Measurements from ENCODE around the gene MRGPRG. TPM values are rescaled to one million over a fixed set of nuclear protein-coding genes. Genes with fewer than 3 reads are reported as not detected.

Gene MRGPRG
- total RNA-seq, 1 experiment from 2014 or later: not detected

- Histone ChIP-seq H3K79me2 (ENCODE audit: low read length) (no peaks in the 10 kb centered on the region), H3K27me3 (ENCODE audit: low read length) (no peaks in the 10 kb centered on the region), H3F3A (ENCODE audit: low read length, unreplicated experiment) (no peaks in the 10 kb centered on the region), H3K4me2 (ENCODE audit: low read length) (no peak overlapping the region), H3K36me3 (ENCODE audit: low read depth, low read length) (no peaks in the 10 kb centered on the region), H4K20me1 (ENCODE audit: low read length) (no peaks in the 10 kb centered on the region), H3K9me3 (ENCODE audit: low read length) (no peaks in the 10 kb centered on the region), H3K27ac (ENCODE audit: low read length) (no peak overlapping the region), H3K4me3 (ENCODE audit: low read length) (no peak overlapping the region), H3K9ac (ENCODE audit: low read length) (no peak overlapping the region), H3K4me1 (ENCODE audit: insufficient read depth, low read length) (no peaks in the 10 kb centered on the region), H3K9me2 (replicated peaks; ENCODE audit: low read length) (no peaks in the 10 kb centered on the region), H2AFZ (ENCODE audit: low read length) (no peak overlapping the region)
- no peak for ATAC-seq
- peak; percentile 59 for DNase-seq
- BruUV-seq (replicated peaks): no TSS peak
- intact Hi-C loops (cut with micrococcal nuclease): no loop called here
- TF ChIP-seq, protein P1, sequence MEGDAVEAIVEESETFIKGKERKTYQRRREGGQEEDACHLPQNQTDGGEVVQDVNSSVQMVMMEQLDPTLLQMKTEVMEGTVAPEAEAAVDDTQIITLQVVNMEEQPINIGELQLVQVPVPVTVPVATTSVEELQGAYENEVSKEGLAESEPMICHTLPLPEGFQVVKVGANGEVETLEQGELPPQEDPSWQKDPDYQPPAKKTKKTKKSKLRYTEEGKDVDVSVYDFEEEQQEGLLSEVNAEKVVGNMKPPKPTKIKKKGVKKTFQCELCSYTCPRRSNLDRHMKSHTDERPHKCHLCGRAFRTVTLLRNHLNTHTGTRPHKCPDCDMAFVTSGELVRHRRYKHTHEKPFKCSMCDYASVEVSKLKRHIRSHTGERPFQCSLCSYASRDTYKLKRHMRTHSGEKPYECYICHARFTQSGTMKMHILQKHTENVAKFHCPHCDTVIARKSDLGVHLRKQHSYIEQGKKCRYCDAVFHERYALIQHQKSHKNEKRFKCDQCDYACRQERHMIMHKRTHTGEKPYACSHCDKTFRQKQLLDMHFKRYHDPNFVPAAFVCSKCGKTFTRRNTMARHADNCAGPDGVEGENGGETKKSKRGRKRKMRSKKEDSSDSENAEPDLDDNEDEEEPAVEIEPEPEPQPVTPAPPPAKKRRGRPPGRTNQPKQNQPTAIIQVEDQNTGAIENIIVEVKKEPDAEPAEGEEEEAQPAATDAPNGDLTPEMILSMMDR (conservative IDR thresholded peaks at IDR 0.05; ENCODE audit: low read depth, low read length): no peak
- TF ChIP-seq EZH2 (IDR thresholded peaks at IDR 0.05; ENCODE audit: low read length, unreplicated experiment) (no peak), EZH2phosphoT487 (IDR thresholded peaks at IDR 0.05; ENCODE audit: borderline replicate concordance, low read length) (no peak)
- POLR2A ChIA-PET (ENCODE audit: unreplicated experiment): no interaction called here
- CTCF ChIA-PET: no interaction called here
Measured at GRCh38 chr11:3177931-3178330, 40.7 kb downstream of the MRGPRG start.

DNA sequence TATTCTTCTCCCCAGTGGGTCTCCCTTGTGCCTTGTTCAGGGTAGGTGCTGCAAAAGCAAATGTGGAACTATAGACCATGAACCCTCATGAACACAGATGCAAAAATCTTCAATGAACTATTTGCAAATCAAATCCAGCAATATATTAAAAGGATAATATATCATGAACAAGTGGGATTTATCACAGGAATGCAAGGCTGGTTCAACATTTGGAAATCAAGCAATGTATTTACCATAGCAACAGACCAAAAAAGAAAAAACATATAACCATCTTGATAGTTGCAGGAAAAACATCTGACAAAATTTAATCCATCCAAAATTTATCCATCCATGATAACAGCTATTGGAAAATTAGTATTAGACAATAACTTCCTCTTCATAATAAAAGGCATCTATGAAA lies 42.1 kb downstream of the MRGPRG start:
- ChIA-PET POLR2A (ENCODE audit: unreplicated experiment) (no interaction called here), CTCF (no interaction called here)
- Histone ChIP-seq H3K36me3 (ENCODE audit: low read depth, low read length) (no peaks in the 10 kb centered on the region), H3K79me2 (ENCODE audit: low read length) (no peaks in the 10 kb centered on the region), H3K4me3 (ENCODE audit: low read length) (no peak overlapping the region), H3K27me3 (ENCODE audit: low read length) (no peaks in the 10 kb centered on the region), H3K9me2 (replicated peaks; ENCODE audit: low read length) (no peaks in the 10 kb centered on the region), H3F3A (ENCODE audit: low read length, unreplicated experiment) (no peaks in the 10 kb centered on the region), H3K27ac (ENCODE audit: low read length) (no peak overlapping the region), H3K4me1 (ENCODE audit: insufficient read depth, low read length) (no peaks in the 10 kb centered on the region), H3K9me3 (ENCODE audit: low read length) (no peaks in the 10 kb centered on the region), H4K20me1 (ENCODE audit: low read length) (no peaks in the 10 kb centered on the region), H2AFZ (ENCODE audit: low read length) (no peak overlapping the region), H3K9ac (ENCODE audit: low read length) (no peak overlapping the region), H3K4me2 (ENCODE audit: low read length) (no peak overlapping the region)
- DNase-seq: no peak
- TF ChIP-seq EZH2 (IDR thresholded peaks at IDR 0.05; ENCODE audit: low read length, unreplicated experiment) (no peak), EZH2phosphoT487 (IDR thresholded peaks at IDR 0.05; ENCODE audit: borderline replicate concordance, low read length) (no peak)
- TF ChIP-seq, protein P1 (conservative IDR thresholded peaks at IDR 0.05; ENCODE audit: low read depth, low read length): no peak
- no TSS peak for BruUV-seq (replicated peaks)
- intact Hi-C loops (cut with micrococcal nuclease): no loop called here
- ATAC-seq: no peak

- intact Hi-C loops (cut with micrococcal nuclease): no loop called here
Measured at GRCh38 chr11:3175194-3175593, 43.4 kb downstream of the MRGPRG start.

More at GRCh38 chr11:3175194-3175593, 43.4 kb downstream of the MRGPRG start:
- Histone ChIP-seq H3K79me2 (ENCODE audit: low read length) (no peaks in the 10 kb centered on the region), H4K20me1 (ENCODE audit: low read length) (no peaks in the 10 kb centered on the region), H3K9ac (ENCODE audit: low read length) (no peak overlapping the region), H3K9me3 (ENCODE audit: low read length) (no peaks in the 10 kb centered on the region), H3K27me3 (ENCODE audit: low read length) (no peaks in the 10 kb centered on the region), H2AFZ (ENCODE audit: low read length) (no peak overlapping the region), H3K9me2 (replicated peaks; ENCODE audit: low read length) (no peaks in the 10 kb centered on the region), H3K27ac (ENCODE audit: low read length) (no peak overlapping the region), H3K4me1 (ENCODE audit: insufficient read depth, low read length) (peaks cover 2% of the 10 kb centered on the region; the same call in 1 of the 2 replicates), H3K4me3 (ENCODE audit: low read length) (no peak overlapping the region), H3F3A (ENCODE audit: low read length, unreplicated experiment) (no peaks in the 10 kb centered on the region), H3K36me3 (ENCODE audit: low read depth, low read length) (no peaks in the 10 kb centered on the region), H3K4me2 (ENCODE audit: low read length) (no peak overlapping the region)
- DNase-seq (no peak), ATAC-seq (no peak)
- no TSS peak for BruUV-seq (replicated peaks)
- CTCF ChIA-PET: no interaction called here
- POLR2A ChIA-PET (ENCODE audit: unreplicated experiment): no interaction called here
- TF ChIP-seq, protein P1 (conservative IDR thresholded peaks at IDR 0.05; ENCODE audit: low read depth, low read length): no peak
- no peak for TF ChIP-seq EZH2phosphoT487 (IDR thresholded peaks at IDR 0.05; ENCODE audit: borderline replicate concordance, low read length)
- no peak for TF ChIP-seq EZH2 (IDR thresholded peaks at IDR 0.05; ENCODE audit: low read length, unreplicated experiment)

Data from PC-3 (cell line).